Activated CD8-positive, alpha-beta T cell treated with anti-CD3 and anti-CD28 coated beads, Interleukin-2, amount 10 ng/mL, durations not matched to agents 7 days and 5 days (primary cell): ENCODE results near the gene HIVEP1. TPM values are rescaled to one million over a fixed set of nuclear protein-coding genes. Genes with fewer than 3 reads are reported as not detected.

ENCODE experiments used
- ATAC-seq: fragments of 150-1000 bp; cut with Tn5 transposase; one replicate; pipeline ENCODE4 v1.10.0; 2021; ENCODE audit warnings: moderate library complexity
- CTCF ChIA-PET: fragments of 350-600 bp; sonication (Branson Sonifier 250); formaldehyde crosslinking; loops from one replicate; lab custom pipeline; 2021; ENCODE audit warnings: antibody characterized with exemption; lab: Charles Lee
- POLR2A ChIA-PET: fragments of 350-600 bp; sonication (Branson Sonifier 250); formaldehyde crosslinking; loops from one replicate; lab custom pipeline; 2021; ENCODE audit warnings: antibody characterized with exemption; lab: Charles Lee
- DNase-seq: peaks from one replicate; pipeline ENCODE4 v3.0.0-alpha.2; 2020
- H3K27ac Mint-ChIP-seq: one replicate; pipeline ENCODE4 v1.8.0; 2021; ENCODE audit warnings: mild to moderate bottlenecking, mixed read lengths
- H3K27me3 Mint-ChIP-seq: one replicate; pipeline ENCODE4 v1.8.0; 2021; ENCODE audit warnings: low read depth, mixed read lengths
- H3K36me3 Mint-ChIP-seq: one replicate; pipeline ENCODE4 v1.8.0; 2021; ENCODE audit warnings: low read depth, mixed read lengths
- H3K4me1 Mint-ChIP-seq: one replicate; pipeline ENCODE4 v1.8.0; 2021; ENCODE audit warnings: low read depth, mixed read lengths
- H3K4me3 Mint-ChIP-seq: one replicate; pipeline ENCODE4 v1.8.0; 2021; ENCODE audit warnings: mild to moderate bottlenecking, mixed read lengths
- H3K9me3 Mint-ChIP-seq: one replicate; pipeline ENCODE4 v1.8.0; 2022; ENCODE audit warnings: mixed read lengths; ENCODE audit not compliant: insufficient read depth
- total RNA-seq, 2 experiments: library from RNA; stranded (reverse); gene quantifications; one replicate each; pipeline ENCODE4 v1.2.3, GENCODE V29; 2021

The HIVEP1 gene
- total RNA-seq, 2 experiments from 2014 or later = 21.2 to 21.4 TPM

- DNase-seq = no peak
- ChIA-PET POLR2A (interaction anchor here (1.0 to 3.2 kb wide), 8 partner anchors 35 to 311 kb away, joined by 3 to 22 read pairs (median 6); no protein-coding TSS in a partner anchor), CTCF (interaction anchor here (0.6 to 1.2 kb wide), 5 partner anchors 22 to 753 kb away, joined by 3 to 4 read pairs (median 3); no protein-coding TSS in a partner anchor)
- peaks cover 25% of the 10 kb centered on the region for H3K36me3 Mint-ChIP-seq
- peak; percentile 32 for ATAC-seq
- no peaks in the 10 kb centered on the region for H3K9me3 Mint-ChIP-seq
- peak overlapping the region; percentile 95 for H3K27ac Mint-ChIP-seq
- peak overlapping the region; percentile 82 for H3K4me3 Mint-ChIP-seq
- no peaks in the 10 kb centered on the region for H3K27me3 Mint-ChIP-seq
- peaks cover 41% of the 10 kb centered on the region for H3K4me1 Mint-ChIP-seq
Observed at GRCh38 chr6:12010635-12011275, 1.4 kb upstream of the HIVEP1 start.

GRCh38 chr6:12011276-12012037 lies 655 bp upstream of the HIVEP1 start:
- ATAC-seq (peak; percentile 78), DNase-seq (peak; percentile 98)
- ChIA-PET POLR2A (interaction anchor here (0.6 to 3.2 kb wide), 9 partner anchors 14 to 312 kb away, joined by 3 to 22 read pairs (median 7); no protein-coding TSS in a partner anchor), CTCF (no interaction called here)
- Mint-ChIP-seq H3K27me3 (no peaks in the 10 kb centered on the region), H3K27ac (peak overlapping the region; percentile 95), H3K9me3 (no peaks in the 10 kb centered on the region), H3K36me3 (peaks cover 32% of the 10 kb centered on the region), H3K4me3 (peak overlapping the region; percentile 82), H3K4me1 (peaks cover 47% of the 10 kb centered on the region)

- POLR2A ChIA-PET = interaction anchor here (0.7 to 2.0 kb wide), 14 partner anchors 13 to 299 kb away, joined by 3 to 8 read pairs (median 3); no protein-coding TSS in a partner anchor
- Mint-ChIP-seq H3K36me3 (peaks cover 44% of the 10 kb centered on the region), H3K4me1 (peaks cover 55% of the 10 kb centered on the region), H3K27me3 (no peaks in the 10 kb centered on the region), H3K4me3 (peak overlapping the region; percentile 89), H3K27ac (peak overlapping the region; percentile 92), H3K9me3 (no peaks in the 10 kb centered on the region)
- peak; percentile 6 for ATAC-seq
- CTCF ChIA-PET = interaction anchor here (1.3 to 2.2 kb wide), 5 partner anchors 9 to 301 kb away, joined by 3 to 8 read pairs (median 4); no protein-coding TSS in a partner anchor
- peak; percentile 64 for DNase-seq
Observed at GRCh38 chr6:12012558-12013306, 620 bp downstream of the HIVEP1 start.

- ATAC-seq = no peak
- H3K4me3 Mint-ChIP-seq = peak overlapping the region; percentile 89
- DNase-seq = no peak
- CTCF ChIA-PET = interaction anchor here (1.3 to 2.2 kb wide), 6 partner anchors 9 to 301 kb away, joined by 3 to 8 read pairs (median 4); no protein-coding TSS in a partner anchor
- H3K27ac Mint-ChIP-seq = peak overlapping the region; percentile 92
- H3K27me3 Mint-ChIP-seq = no peaks in the 10 kb centered on the region
- POLR2A ChIA-PET = interaction anchor here (0.7 to 2.0 kb wide), 13 partner anchors 9 to 299 kb away, joined by 3 to 7 read pairs (median 3); no protein-coding TSS in a partner anchor
- H3K4me1 Mint-ChIP-seq = peaks cover 49% of the 10 kb centered on the region
- H3K9me3 Mint-ChIP-seq = no peaks in the 10 kb centered on the region
- peaks cover 47% of the 10 kb centered on the region for H3K36me3 Mint-ChIP-seq
Observed at GRCh38 chr6:12013307-12013719, 1.2 kb downstream of the HIVEP1 start.

GRCh38 chr6:12014027-12014872 lies 2.1 kb downstream of the HIVEP1 start:
- POLR2A ChIA-PET = interaction anchor here (0.7 to 2.0 kb wide), 5 partner anchors 8 to 62 kb away, joined by 3 to 4 read pairs (median 3); no protein-coding TSS in a partner anchor
- ATAC-seq (no peak), DNase-seq (no peak)
- H3K27me3 Mint-ChIP-seq = no peaks in the 10 kb centered on the region
- no peak overlapping the region for H3K27ac Mint-ChIP-seq
- peak overlapping the region; percentile 89 for H3K4me3 Mint-ChIP-seq
- peaks cover 48% of the 10 kb centered on the region for H3K4me1 Mint-ChIP-seq
- no peaks in the 10 kb centered on the region for H3K9me3 Mint-ChIP-seq
- CTCF ChIA-PET = interaction anchor here (1.1 to 2.2 kb wide), 8 partner anchors 8 to 219 kb away, joined by 3 to 8 read pairs (median 4); no protein-coding TSS in a partner anchor
- peaks cover 55% of the 10 kb centered on the region for H3K36me3 Mint-ChIP-seq

GRCh38 chr6:12014873-12015149 lies 2.7 kb downstream of the HIVEP1 start:
- DNase-seq (no peak), ATAC-seq (no peak)
- H3K27ac Mint-ChIP-seq = no peak overlapping the region
- H3K4me1 Mint-ChIP-seq = peaks cover 49% of the 10 kb centered on the region
- peaks cover 61% of the 10 kb centered on the region for H3K36me3 Mint-ChIP-seq
- POLR2A ChIA-PET = no interaction called here
- H3K4me3 Mint-ChIP-seq = no peak overlapping the region
- H3K9me3 Mint-ChIP-seq = no peaks in the 10 kb centered on the region
- CTCF ChIA-PET = interaction anchor here (1.1 to 1.7 kb wide), 4 partner anchors 9 to 83 kb away, joined by 3 to 5 read pairs (median 4); no protein-coding TSS in a partner anchor
- H3K27me3 Mint-ChIP-seq = no peaks in the 10 kb centered on the region

GRCh38 chr6:12017263-12017662 lies 5.2 kb downstream of the HIVEP1 start:
- no peaks in the 10 kb centered on the region for H3K9me3 Mint-ChIP-seq
- no peak overlapping the region for H3K4me3 Mint-ChIP-seq
- H3K4me1 Mint-ChIP-seq = peaks cover 55% of the 10 kb centered on the region
- DNase-seq = peak; percentile 39
- H3K27ac Mint-ChIP-seq = peak overlapping the region; percentile 14
- H3K27me3 Mint-ChIP-seq = no peaks in the 10 kb centered on the region
- peaks cover 73% of the 10 kb centered on the region for H3K36me3 Mint-ChIP-seq
- ATAC-seq = no peak
- ChIA-PET CTCF (interaction anchor here (0.9 to 1.4 kb wide), 4 partner anchors 9 to 273 kb away, joined by 3 read pairs; partner anchors contain the start of gene EDN1), POLR2A (interaction anchor here (0.6 to 1.1 kb wide), 2 partner anchors 36 to 170 kb away, joined by 3 to 5 read pairs; no protein-coding TSS in a partner anchor)

GRCh38 chr6:12017876-12018401 lies 5.8 kb downstream of the HIVEP1 start:
- Mint-ChIP-seq H3K9me3 (no peaks in the 10 kb centered on the region), H3K4me1 (peaks cover 58% of the 10 kb centered on the region), H3K36me3 (peaks cover 79% of the 10 kb centered on the region), H3K4me3 (no peak overlapping the region), H3K27ac (no peak overlapping the region), H3K27me3 (no peaks in the 10 kb centered on the region)
- DNase-seq (no peak), ATAC-seq (no peak)
- CTCF ChIA-PET = interaction anchor here (1.1 to 1.4 kb wide), 4 partner anchors 11 to 272 kb away, joined by 3 read pairs; partner anchors contain the start of gene EDN1
- POLR2A ChIA-PET = interaction anchor here (0.6 kb wide), 1 partner anchor 171 kb away, joined by 3 read pairs; no protein-coding TSS in a partner anchor

- H3K9me3 Mint-ChIP-seq = peaks cover 5% of the 10 kb centered on the region
- POLR2A ChIA-PET = no interaction called here
- CTCF ChIA-PET = no interaction called here
- DNase-seq (no peak), ATAC-seq (no peak)
- peaks cover 74% of the 10 kb centered on the region for H3K36me3 Mint-ChIP-seq
- H3K27ac Mint-ChIP-seq = peak overlapping the region; percentile 6
- H3K4me3 Mint-ChIP-seq = no peak overlapping the region
- peaks cover 46% of the 10 kb centered on the region for H3K4me1 Mint-ChIP-seq
- H3K27me3 Mint-ChIP-seq = no peaks in the 10 kb centered on the region
Observed at GRCh38 chr6:12020187-12020791, 8.2 kb downstream of the HIVEP1 start.

GRCh38 chr6:12022481-12022880 lies 10.4 kb downstream of the HIVEP1 start:
- Mint-ChIP-seq H3K4me1 (peaks cover 34% of the 10 kb centered on the region), H3K4me3 (no peak overlapping the region), H3K27ac (no peak overlapping the region), H3K9me3 (peaks cover 5% of the 10 kb centered on the region), H3K27me3 (no peaks in the 10 kb centered on the region), H3K36me3 (peaks cover 67% of the 10 kb centered on the region)
- ATAC-seq (no peak), DNase-seq (no peak)
- ChIA-PET CTCF (interaction anchor here (1.1 to 1.2 kb wide), 2 partner anchors 9 to 12 kb away, joined by 3 to 5 read pairs; no protein-coding TSS in a partner anchor), POLR2A (interaction anchor here (1.2 kb wide), 1 partner anchor 9 kb away, joined by 3 read pairs; no protein-coding TSS in a partner anchor)
